CD4-positive, alpha-beta T cell treated with Interleukin-4 for 4 hours (primary cell): ENCODE results near the gene CCDC159.
A peak's percentile ranks its signal among the peaks of the same experiment; 100 is the strongest.
"Not testable (repeated sequence)": the region's sequence is repeated elsewhere in the genome, so short reads cannot be mapped to it uniquely, and the experiment has no call there.

Experiments used
- DNase-seq: peaks from one replicate; pipeline ENCODE4 v3.0.0-alpha.2; 2020

CCDC159 gene

GRCh38 chr19:11338569-11339253, 7.6 kb upstream of the CCDC159 start:
- no peak for DNase-seq

- DNase-seq = peak; percentile 70
Measured at GRCh38 chr19:11339254-11340098, 6.8 kb upstream of the CCDC159 start, which contains the start of gene RAB3D. TSS of gene RAB3D (minus strand) at chr19:11339657. CDS start at chr19:11337399, 2,258 bp downstream.

- not testable (repeated sequence) for DNase-seq
Measured at GRCh38 chr19:11340099-11340467, 6.2 kb upstream of the CCDC159 start.

- DNase-seq = no peak
Measured at GRCh38 chr19:11342429-11342828, 3.9 kb upstream of the CCDC159 start.

- no peak for DNase-seq
Measured at GRCh38 chr19:11345122-11345803, 1.1 kb upstream of the CCDC159 start.

GRCh38 chr19:11347546-11348039, 1.3 kb downstream of the CCDC159 start:
- no peak for DNase-seq

- no peak for DNase-seq
Measured at GRCh38 chr19:11349171-11349570, 2.9 kb downstream of the CCDC159 start.

- DNase-seq = not testable (repeated sequence)
Measured at GRCh38 chr19:11354102-11354501, 7.8 kb downstream of the CCDC159 start.

- peak; percentile 77 for DNase-seq
Measured at GRCh38 chr19:11355160-11356073, 9.1 kb downstream of the CCDC159 start, which contains the start of gene PLPPR2. TSS of gene PLPPR2 (plus strand) at chr19:11355432. CDS start at chr19:11357674, 2,242 bp downstream.

GRCh38 chr19:11356074-11356397, 9.7 kb downstream of the CCDC159 start:
- no peak for DNase-seq

GRCh38 chr19:11356676-11357550, 10.6 kb downstream of the CCDC159 start:
- no peak for DNase-seq

GRCh38 chr19:11359421-11359820, 13.1 kb downstream of the CCDC159 start:
- no peak for DNase-seq

GRCh38 chr19:11361037-11361770, 14.9 kb downstream of the CCDC159 start:
- no peak for DNase-seq

GRCh38 chr19:11361771-11362731, 15.7 kb downstream of the CCDC159 start:
- no peak for DNase-seq

GRCh38 chr19:11363881-11364280, 17.6 kb downstream of the CCDC159 start:
- DNase-seq = no peak

GRCh38 chr19:11364296-11364904, 18.1 kb downstream of the CCDC159 start:
- DNase-seq = no peak

- no peak for DNase-seq
Measured at GRCh38 chr19:11364935-11365334, 18.6 kb downstream of the CCDC159 start.

GRCh38 chr19:11365557-11366117, 19.3 kb downstream of the CCDC159 start:
- no peak for DNase-seq
